Gastroesophageal sphincter (tissue), 3 donors: ENCODE data around the gene ZNF511.

ENCODE experiments used
- EP300 ChIP-seq: sonication (generic); formaldehyde crosslinking; IDR thresholded peaks from one replicate; pipeline ENCODE4 v1.6.1; 2017; ENCODE audit warnings: antibody characterized with exemption, mild to moderate bottlenecking
- TF ChIP-seq, protein P1 (sequence below), 4 experiments: fragments of 200-600 bp in 2 of 4; fragments of 450-650 bp in 2 of 4; sonication (generic) in 1 of 4; IDR thresholded peaks; one replicate each; pipeline ENCODE4 v1.5.1; 2017 to 2019; ENCODE audit warnings: antibody characterized with exemption in 4 of 4, mild to moderate bottlenecking in 2 of 4, moderate library complexity in 2 of 4

DNA sequence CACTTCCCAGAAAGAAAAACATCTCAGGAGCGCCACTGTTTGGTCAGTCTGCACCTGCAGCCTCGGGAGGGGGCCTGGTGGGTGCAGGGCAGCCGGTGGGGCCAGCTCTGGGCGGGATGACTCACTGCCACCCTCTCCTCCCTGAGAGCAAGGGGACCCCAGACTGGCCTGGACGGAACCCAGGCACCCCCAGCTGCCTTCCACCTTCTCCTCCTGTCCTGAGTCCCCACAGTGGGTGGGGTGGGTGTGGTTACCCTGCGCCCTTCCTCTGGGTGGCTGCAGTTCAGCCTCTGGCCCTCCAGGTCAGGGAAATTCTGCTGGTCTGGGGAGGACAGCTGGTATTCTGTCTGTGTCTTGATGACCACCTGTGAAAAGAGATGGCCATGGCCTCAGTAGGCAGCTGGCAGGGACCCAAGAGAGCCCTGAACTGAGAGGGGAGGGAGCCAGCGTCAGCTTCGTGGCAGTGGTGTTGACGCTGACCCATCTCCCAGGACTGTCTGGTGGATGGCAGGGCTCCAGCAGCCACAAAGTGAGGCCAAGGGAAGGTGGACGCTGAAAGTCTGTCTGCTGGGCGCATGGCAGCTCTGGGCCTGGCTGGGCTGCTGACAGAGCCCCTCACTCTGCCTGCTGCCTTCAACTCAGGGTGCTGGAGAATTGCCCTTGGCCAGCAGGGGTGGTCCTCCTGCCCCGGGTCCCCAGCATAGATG, 19.1 kb downstream of the ZNF511 start:
- TF ChIP-seq, protein P1, sequence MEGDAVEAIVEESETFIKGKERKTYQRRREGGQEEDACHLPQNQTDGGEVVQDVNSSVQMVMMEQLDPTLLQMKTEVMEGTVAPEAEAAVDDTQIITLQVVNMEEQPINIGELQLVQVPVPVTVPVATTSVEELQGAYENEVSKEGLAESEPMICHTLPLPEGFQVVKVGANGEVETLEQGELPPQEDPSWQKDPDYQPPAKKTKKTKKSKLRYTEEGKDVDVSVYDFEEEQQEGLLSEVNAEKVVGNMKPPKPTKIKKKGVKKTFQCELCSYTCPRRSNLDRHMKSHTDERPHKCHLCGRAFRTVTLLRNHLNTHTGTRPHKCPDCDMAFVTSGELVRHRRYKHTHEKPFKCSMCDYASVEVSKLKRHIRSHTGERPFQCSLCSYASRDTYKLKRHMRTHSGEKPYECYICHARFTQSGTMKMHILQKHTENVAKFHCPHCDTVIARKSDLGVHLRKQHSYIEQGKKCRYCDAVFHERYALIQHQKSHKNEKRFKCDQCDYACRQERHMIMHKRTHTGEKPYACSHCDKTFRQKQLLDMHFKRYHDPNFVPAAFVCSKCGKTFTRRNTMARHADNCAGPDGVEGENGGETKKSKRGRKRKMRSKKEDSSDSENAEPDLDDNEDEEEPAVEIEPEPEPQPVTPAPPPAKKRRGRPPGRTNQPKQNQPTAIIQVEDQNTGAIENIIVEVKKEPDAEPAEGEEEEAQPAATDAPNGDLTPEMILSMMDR (IDR thresholded peaks at IDR 0.05) = no peak
- TF ChIP-seq EP300 = no peak
